UCSD-AML1 (cell line): ENCODE results near the gene ASTN2.
"Not testable (repeated sequence)": the region's sequence is repeated elsewhere in the genome, so short reads cannot be mapped to it uniquely, and the experiment has no call there.

Experiments used
- DNase-seq: peaks from one replicate; lab custom pipeline; 2025; ENCODE audit not compliant: unreplicated experiment; lab: John Stamatoyannopoulos, UW

ASTN2 gene

DNA sequence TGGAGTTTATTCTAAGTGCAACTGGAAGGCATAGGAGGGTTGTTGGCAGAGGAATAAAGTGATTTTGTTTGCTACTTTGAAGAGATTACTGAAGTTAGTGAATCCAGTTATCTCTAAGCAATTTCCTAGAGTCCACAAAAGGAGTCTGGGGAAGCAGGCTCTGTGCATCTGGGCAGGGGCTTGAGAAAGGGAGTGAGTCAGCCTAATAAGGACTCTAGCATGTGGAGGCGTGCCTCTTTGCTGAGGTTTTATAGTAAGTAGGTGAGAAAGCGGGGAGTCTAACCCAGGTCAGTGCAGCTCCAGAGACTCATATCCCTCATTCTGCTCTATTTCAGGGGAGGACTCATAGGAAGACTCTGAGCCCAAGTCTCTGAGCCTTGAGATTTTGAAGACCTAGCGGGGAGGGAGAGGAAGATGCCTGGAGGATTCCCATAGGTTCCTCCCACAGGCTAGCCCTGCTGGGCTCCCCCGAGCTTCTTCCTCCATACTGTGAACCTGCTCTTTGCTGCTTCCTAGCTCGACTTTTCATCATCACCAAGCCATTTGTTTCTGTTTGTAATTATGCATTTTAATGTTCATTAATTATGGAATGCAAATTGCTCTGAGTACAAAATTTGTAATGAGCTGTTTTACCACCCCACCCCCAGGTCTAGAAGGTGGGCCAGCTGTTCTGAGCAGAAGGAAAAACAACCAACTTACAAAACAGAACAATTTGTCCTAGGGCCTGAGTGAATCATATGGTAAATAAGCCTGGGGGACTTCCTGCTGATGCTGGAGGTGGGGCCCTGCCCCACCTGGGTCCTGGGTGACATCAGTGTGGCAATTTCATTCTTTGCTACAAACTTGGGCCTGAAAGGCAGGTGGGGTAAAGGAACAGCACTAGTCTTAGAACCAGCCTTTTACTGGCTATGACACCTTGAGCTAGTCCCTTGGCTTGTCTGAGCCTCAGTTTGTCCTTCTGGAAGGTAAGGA lies 577.6 kb downstream of the ASTN2 start:
- no peak for DNase-seq

- not testable (repeated sequence) for DNase-seq
Observed at GRCh38 chr9:116830321-116830720, 584.5 kb downstream of the ASTN2 start.

- no peak for DNase-seq
Observed at GRCh38 chr9:116821633-116822229, 593.1 kb downstream of the ASTN2 start.

DNA sequence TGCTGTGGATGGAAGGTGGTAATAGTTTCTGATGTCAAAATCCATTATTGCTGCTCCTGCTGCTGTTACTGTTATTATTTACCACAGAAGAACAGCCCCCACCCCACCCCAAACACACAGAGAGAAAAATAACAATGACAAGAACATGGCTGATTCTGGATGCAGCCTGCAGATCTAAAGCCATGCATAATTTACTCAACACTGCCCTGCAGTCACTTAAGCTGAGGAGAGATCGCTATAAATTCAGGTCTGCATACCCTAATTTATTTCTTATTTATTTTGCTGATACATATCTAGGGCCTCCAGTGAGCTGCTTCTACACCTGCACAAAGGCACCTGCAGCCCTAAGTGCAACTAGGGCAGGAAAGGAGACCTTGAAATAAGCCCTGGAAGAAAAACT lies 595.7 kb downstream of the ASTN2 start:
- DNase-seq = no peak

DNA sequence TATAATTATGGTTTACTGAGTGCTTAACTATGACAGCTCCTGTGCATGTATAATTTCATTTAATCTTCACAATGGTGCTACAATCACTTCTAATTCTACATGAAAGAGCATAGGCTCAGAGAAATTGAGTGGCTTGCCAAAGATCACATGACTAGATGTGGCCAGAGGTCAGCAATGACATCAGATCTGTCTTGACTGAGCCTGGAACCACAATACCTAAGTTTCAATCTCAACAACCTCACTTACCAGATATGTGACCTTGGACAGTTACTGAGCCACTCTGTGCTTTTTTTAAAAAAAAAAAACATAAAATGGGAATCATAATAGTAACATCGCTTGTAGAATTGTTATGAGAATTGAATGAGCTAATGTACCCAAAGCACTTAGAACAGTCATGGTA lies 597.1 kb downstream of the ASTN2 start:
- DNase-seq = no peak

GRCh38 chr9:116816484-116816883 lies 598.4 kb downstream of the ASTN2 start:
- no peak for DNase-seq

GRCh38 chr9:116815835-116816234 lies 599.0 kb downstream of the ASTN2 start:
- no peak for DNase-seq

- DNase-seq = no peak
Observed at GRCh38 chr9:116813031-116813300, 601.9 kb downstream of the ASTN2 start.

GRCh38 chr9:116812231-116813030 lies 602.4 kb downstream of the ASTN2 start:
- no peak for DNase-seq

DNA sequence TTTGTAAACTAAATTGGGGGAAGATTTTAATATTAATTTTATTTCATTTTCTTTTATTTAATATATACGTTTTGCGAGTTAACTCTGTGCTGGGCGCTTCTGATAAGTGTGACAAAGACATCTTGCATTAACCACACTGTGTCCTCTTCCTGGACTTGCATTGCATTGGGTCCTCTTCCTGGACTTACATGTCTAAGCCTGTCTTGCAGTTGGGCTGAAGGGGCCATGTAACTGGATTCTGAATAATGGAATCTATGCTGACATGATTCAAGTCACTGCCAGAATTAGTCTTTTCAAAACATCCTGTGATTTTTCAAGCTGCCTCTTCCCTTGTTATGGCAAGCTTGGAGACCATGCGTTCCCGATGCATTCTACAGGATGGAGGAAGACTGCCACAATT lies 605.2 kb downstream of the ASTN2 start:
- DNase-seq = no peak

GRCh38 chr9:116806075-116806474 lies 608.8 kb downstream of the ASTN2 start:
- no peak for DNase-seq

- DNase-seq = no peak
Observed at GRCh38 chr9:116800885-116801284, 614.0 kb downstream of the ASTN2 start.

GRCh38 chr9:116800074-116800473 lies 614.8 kb downstream of the ASTN2 start:
- no peak for DNase-seq

- no peak for DNase-seq
Observed at GRCh38 chr9:116798521-116798920, 616.3 kb downstream of the ASTN2 start.

DNA sequence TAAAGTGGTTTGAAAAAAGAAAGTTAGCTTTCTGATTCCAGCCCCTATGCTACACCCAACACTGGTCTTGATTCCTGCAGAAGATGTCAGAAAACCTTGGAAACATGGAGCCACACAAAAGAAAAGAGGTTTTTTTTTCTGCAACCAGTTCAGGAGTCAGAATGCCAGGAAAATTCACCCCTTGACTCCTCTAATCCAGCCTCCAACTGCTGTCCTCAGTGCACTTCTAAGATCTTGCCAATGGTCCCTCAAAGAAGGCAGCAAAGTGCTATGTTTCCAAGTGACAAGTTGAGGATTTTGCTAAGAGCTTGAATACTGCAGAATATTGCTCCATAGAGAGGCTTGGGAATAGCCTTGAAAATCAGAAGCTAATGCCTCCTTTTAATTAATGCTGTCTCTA lies 617.6 kb downstream of the ASTN2 start:
- no peak for DNase-seq

DNA sequence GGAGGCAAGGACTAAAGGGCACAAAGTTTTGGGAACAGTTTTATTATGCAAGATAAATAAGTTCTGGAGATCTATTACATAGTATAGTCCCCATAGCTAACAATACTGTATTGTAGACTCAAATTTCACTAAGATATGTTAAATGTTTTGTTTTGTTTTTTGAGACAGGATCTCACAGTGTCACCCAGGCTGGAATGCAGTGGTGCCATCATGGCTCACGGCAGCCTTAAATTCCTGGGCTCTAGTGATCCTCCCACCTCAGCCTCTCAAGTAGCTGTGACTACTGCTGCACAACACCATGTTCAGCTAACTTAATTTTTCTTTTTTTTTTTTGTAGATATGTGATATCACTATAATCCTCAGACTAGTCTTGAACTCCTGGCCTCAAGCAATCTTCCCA lies 618.2 kb downstream of the ASTN2 start:
- no peak for DNase-seq

- DNase-seq = no peak
Observed at GRCh38 chr9:116795821-116796220, 619.0 kb downstream of the ASTN2 start.

- DNase-seq = no peak
Observed at GRCh38 chr9:116792271-116792670, 622.6 kb downstream of the ASTN2 start.

GRCh38 chr9:116791326-116791725 lies 623.5 kb downstream of the ASTN2 start:
- no peak for DNase-seq

- DNase-seq = no peak
Observed at GRCh38 chr9:116789081-116789480, 625.8 kb downstream of the ASTN2 start.

DNA sequence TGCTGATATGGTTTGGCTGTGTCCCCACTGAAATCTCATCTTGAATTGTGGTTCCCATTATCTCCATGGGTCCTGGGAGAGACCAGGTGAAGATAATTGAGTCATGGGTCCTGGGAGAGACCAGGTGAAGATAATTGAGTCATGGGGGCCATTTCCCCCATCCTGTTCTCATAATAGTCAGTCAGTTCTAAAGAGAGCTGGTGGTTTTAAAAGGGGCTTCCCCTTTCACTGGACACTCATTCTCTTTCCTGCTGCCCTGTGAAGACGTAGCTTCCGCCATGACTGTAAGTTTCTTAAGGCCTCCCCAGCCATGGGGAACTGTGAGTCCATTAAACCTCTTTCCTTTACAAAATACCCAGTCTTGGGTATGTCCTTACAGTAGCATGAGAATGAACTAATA lies 628.1 kb downstream of the ASTN2 start:
- no peak for DNase-seq

GRCh38 chr9:116777116-116777515 lies 637.7 kb downstream of the ASTN2 start:
- no peak for DNase-seq
